Measurements from ENCODE around the gene PLCB1. TPM values are rescaled to one million over a fixed set of nuclear protein-coding genes. Genes with fewer than 3 reads are reported as not detected.
A peak's percentile ranks its signal among the peaks of the same experiment; 100 is the strongest.

Gene PLCB1
- total and polyA plus RNA-seq, 2 donors (not counting 1 experiment from before 2014, with no cell fraction given): 13.4 to 23.3 TPM

DNA sequence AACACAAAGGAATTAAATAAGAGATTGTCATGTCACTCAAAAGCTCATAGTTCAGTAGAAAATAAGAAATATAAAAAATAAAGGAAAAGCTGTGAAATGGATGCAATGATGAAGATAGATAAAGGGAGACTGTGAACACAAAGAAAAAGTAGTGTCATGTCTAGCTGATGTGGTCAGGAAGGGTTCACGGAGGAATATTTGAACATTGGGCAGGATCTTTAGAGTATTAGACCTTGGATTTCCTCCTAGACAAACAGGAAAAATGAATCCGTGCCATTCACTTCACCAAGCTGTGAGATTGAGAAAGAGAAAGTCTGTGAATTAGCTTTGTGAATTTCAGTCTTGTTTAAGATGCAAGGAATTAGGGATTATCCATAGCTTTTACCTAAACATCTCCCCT, 522.4 kb downstream of the PLCB1 start:
- no peak for TF ChIP-seq EZH2 (IDR thresholded peaks at IDR 0.05; ENCODE audit: low read length, missing control alignments)
- TF ChIP-seq, protein P1, sequence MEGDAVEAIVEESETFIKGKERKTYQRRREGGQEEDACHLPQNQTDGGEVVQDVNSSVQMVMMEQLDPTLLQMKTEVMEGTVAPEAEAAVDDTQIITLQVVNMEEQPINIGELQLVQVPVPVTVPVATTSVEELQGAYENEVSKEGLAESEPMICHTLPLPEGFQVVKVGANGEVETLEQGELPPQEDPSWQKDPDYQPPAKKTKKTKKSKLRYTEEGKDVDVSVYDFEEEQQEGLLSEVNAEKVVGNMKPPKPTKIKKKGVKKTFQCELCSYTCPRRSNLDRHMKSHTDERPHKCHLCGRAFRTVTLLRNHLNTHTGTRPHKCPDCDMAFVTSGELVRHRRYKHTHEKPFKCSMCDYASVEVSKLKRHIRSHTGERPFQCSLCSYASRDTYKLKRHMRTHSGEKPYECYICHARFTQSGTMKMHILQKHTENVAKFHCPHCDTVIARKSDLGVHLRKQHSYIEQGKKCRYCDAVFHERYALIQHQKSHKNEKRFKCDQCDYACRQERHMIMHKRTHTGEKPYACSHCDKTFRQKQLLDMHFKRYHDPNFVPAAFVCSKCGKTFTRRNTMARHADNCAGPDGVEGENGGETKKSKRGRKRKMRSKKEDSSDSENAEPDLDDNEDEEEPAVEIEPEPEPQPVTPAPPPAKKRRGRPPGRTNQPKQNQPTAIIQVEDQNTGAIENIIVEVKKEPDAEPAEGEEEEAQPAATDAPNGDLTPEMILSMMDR (conservative IDR thresholded peaks at IDR 0.05 in 1 of 2, IDR thresholded peaks at IDR 0.05 in 1 of 2; ENCODE audit: low read depth in 1 of 2, low read length in 2 of 2): no peak
- no peak for DNase-seq (ENCODE audit: low read depth in 2 of 2)
- Histone ChIP-seq H3K27me3 (ENCODE audit: control insufficient read depth, insufficient read depth, low read length) (no peaks in the 10 kb centered on the region), H3K4me1 (ENCODE audit: control insufficient read depth, extremely low read depth, insufficient read depth, low read length) (no peaks in the 10 kb centered on the region), H2AFZ (ENCODE audit: low read length) (no peak overlapping the region), H3K9me3 (ENCODE audit: control insufficient read depth, insufficient read depth, low read depth, low read length) (no peaks in the 10 kb centered on the region), H3K27ac (ENCODE audit: insufficient read depth, low read length) (no peak overlapping the region), H3K4me3 (replicated peaks in 1 of 4; ENCODE audit: control extremely low read depth in 1 of 4, insufficient read depth in 1 of 4, low read depth in 3 of 4, low read length in 4 of 4) (no peak overlapping the region), H3K79me2 (ENCODE audit: control insufficient read depth, insufficient read depth, low read length) (no peaks in the 10 kb centered on the region), H3K36me3 (ENCODE audit: control insufficient read depth, insufficient read depth, low read length) (no peaks in the 10 kb centered on the region), H3K9ac (ENCODE audit: insufficient read depth, low read length) (no peak overlapping the region), H3K4me2 (ENCODE audit: extremely low read depth, insufficient read depth, low read length) (no peak overlapping the region), H4K20me1 (ENCODE audit: control insufficient read depth, extremely low read depth, insufficient read depth, low read length) (no peaks in the 10 kb centered on the region)

DNA sequence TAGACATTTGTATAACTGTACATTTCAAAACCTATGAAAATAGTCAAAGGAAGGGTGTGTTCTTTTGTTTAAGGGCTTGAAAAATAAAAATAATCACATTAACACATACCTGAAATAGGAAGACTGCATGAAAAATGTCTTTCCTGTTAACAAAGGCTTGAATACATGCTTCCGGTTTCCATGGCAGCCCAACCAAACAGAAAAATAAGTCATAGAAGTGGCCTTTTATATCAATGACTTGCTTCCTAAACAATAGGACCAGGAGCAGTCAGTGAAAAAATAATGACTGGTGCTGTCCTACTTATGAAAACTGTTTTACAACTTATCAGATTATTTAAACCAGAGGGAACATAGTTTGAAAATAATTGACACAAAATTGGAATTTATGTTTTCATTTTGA, 524.3 kb downstream of the PLCB1 start:
- Histone ChIP-seq H3K4me1 (ENCODE audit: control insufficient read depth, extremely low read depth, insufficient read depth, low read length) (no peaks in the 10 kb centered on the region), H3K27ac (ENCODE audit: insufficient read depth, low read length) (no peak overlapping the region), H3K36me3 (ENCODE audit: control insufficient read depth, insufficient read depth, low read length) (no peaks in the 10 kb centered on the region), H3K27me3 (ENCODE audit: control insufficient read depth, insufficient read depth, low read length) (no peaks in the 10 kb centered on the region), H4K20me1 (ENCODE audit: control insufficient read depth, extremely low read depth, insufficient read depth, low read length) (no peaks in the 10 kb centered on the region), H2AFZ (ENCODE audit: low read length) (no peak overlapping the region), H3K4me3 (replicated peaks in 1 of 4; ENCODE audit: control extremely low read depth in 1 of 4, insufficient read depth in 1 of 4, low read depth in 3 of 4, low read length in 4 of 4) (no peak overlapping the region), H3K9ac (ENCODE audit: insufficient read depth, low read length) (no peak overlapping the region), H3K9me3 (ENCODE audit: control insufficient read depth, insufficient read depth, low read depth, low read length) (no peaks in the 10 kb centered on the region), H3K79me2 (ENCODE audit: control insufficient read depth, insufficient read depth, low read length) (no peaks in the 10 kb centered on the region), H3K4me2 (ENCODE audit: extremely low read depth, insufficient read depth, low read length) (no peak overlapping the region)
- peak in 1 of 2 donors; percentile 20 for DNase-seq (ENCODE audit: low read depth in 2 of 2)
- TF ChIP-seq, protein P1 (conservative IDR thresholded peaks at IDR 0.05 in 1 of 2, IDR thresholded peaks at IDR 0.05 in 1 of 2; ENCODE audit: low read depth in 1 of 2, low read length in 2 of 2): no peak
- TF ChIP-seq EZH2 (IDR thresholded peaks at IDR 0.05; ENCODE audit: low read length, missing control alignments): no peak

DNA sequence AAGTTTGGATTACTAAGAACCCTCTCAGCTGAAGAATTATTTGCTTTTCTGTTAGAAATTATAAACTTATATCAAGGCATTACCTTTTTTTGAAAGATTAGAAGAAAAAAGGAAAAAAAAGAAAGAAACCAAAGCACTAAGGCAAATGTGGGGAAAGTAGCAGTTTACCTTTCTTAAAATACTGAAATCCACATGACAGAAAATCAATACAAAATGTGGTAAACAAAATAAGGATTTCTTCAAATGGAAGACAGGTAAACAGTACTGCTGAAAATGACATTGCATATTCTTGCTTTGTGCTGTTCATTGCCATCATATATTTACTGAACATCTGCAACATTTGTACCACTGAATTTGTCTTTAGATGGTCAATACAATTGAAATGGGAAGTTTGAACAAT, 525.6 kb downstream of the PLCB1 start:
- H3K4me1 ChIP-seq (ENCODE audit: control insufficient read depth, extremely low read depth, insufficient read depth, low read length): no peaks in the 10 kb centered on the region
- DNase-seq (ENCODE audit: low read depth in 2 of 2): no peak
- H3K27ac ChIP-seq (ENCODE audit: insufficient read depth, low read length): no peak overlapping the region
- no peaks in the 10 kb centered on the region for H3K9me3 ChIP-seq (ENCODE audit: control insufficient read depth, insufficient read depth, low read depth, low read length)
- TF ChIP-seq, protein P1 (conservative IDR thresholded peaks at IDR 0.05 in 1 of 2, IDR thresholded peaks at IDR 0.05 in 1 of 2; ENCODE audit: low read depth in 1 of 2, low read length in 2 of 2): no peak
- TF ChIP-seq EZH2 (IDR thresholded peaks at IDR 0.05; ENCODE audit: low read length, missing control alignments): no peak
- H3K79me2 ChIP-seq (ENCODE audit: control insufficient read depth, insufficient read depth, low read length): no peaks in the 10 kb centered on the region
- no peak overlapping the region for H3K4me3 ChIP-seq (replicated peaks in 1 of 4; ENCODE audit: control extremely low read depth in 1 of 4, insufficient read depth in 1 of 4, low read depth in 3 of 4, low read length in 4 of 4)
- no peak overlapping the region for H2AFZ ChIP-seq (ENCODE audit: low read length)
- no peak overlapping the region for H3K9ac ChIP-seq (ENCODE audit: insufficient read depth, low read length)
- H3K27me3 ChIP-seq (ENCODE audit: control insufficient read depth, insufficient read depth, low read length): no peaks in the 10 kb centered on the region
- no peak overlapping the region for H3K4me2 ChIP-seq (ENCODE audit: extremely low read depth, insufficient read depth, low read length)
- no peaks in the 10 kb centered on the region for H3K36me3 ChIP-seq (ENCODE audit: control insufficient read depth, insufficient read depth, low read length)
- no peaks in the 10 kb centered on the region for H4K20me1 ChIP-seq (ENCODE audit: control insufficient read depth, extremely low read depth, insufficient read depth, low read length)
